CD4-positive, alpha-beta T cell treated with Interleukin-15 for 1 hour (primary cell): Measurements from ENCODE around the gene FLNC.

Source experiments
- DNase-seq: peaks from one replicate; pipeline ENCODE4 v3.0.0-alpha.2; 2020

FLNC gene, protein sequence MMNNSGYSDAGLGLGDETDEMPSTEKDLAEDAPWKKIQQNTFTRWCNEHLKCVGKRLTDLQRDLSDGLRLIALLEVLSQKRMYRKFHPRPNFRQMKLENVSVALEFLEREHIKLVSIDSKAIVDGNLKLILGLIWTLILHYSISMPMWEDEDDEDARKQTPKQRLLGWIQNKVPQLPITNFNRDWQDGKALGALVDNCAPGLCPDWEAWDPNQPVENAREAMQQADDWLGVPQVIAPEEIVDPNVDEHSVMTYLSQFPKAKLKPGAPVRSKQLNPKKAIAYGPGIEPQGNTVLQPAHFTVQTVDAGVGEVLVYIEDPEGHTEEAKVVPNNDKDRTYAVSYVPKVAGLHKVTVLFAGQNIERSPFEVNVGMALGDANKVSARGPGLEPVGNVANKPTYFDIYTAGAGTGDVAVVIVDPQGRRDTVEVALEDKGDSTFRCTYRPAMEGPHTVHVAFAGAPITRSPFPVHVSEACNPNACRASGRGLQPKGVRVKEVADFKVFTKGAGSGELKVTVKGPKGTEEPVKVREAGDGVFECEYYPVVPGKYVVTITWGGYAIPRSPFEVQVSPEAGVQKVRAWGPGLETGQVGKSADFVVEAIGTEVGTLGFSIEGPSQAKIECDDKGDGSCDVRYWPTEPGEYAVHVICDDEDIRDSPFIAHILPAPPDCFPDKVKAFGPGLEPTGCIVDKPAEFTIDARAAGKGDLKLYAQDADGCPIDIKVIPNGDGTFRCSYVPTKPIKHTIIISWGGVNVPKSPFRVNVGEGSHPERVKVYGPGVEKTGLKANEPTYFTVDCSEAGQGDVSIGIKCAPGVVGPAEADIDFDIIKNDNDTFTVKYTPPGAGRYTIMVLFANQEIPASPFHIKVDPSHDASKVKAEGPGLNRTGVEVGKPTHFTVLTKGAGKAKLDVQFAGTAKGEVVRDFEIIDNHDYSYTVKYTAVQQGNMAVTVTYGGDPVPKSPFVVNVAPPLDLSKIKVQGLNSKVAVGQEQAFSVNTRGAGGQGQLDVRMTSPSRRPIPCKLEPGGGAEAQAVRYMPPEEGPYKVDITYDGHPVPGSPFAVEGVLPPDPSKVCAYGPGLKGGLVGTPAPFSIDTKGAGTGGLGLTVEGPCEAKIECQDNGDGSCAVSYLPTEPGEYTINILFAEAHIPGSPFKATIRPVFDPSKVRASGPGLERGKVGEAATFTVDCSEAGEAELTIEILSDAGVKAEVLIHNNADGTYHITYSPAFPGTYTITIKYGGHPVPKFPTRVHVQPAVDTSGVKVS (N-terminal part only)

DNA sequence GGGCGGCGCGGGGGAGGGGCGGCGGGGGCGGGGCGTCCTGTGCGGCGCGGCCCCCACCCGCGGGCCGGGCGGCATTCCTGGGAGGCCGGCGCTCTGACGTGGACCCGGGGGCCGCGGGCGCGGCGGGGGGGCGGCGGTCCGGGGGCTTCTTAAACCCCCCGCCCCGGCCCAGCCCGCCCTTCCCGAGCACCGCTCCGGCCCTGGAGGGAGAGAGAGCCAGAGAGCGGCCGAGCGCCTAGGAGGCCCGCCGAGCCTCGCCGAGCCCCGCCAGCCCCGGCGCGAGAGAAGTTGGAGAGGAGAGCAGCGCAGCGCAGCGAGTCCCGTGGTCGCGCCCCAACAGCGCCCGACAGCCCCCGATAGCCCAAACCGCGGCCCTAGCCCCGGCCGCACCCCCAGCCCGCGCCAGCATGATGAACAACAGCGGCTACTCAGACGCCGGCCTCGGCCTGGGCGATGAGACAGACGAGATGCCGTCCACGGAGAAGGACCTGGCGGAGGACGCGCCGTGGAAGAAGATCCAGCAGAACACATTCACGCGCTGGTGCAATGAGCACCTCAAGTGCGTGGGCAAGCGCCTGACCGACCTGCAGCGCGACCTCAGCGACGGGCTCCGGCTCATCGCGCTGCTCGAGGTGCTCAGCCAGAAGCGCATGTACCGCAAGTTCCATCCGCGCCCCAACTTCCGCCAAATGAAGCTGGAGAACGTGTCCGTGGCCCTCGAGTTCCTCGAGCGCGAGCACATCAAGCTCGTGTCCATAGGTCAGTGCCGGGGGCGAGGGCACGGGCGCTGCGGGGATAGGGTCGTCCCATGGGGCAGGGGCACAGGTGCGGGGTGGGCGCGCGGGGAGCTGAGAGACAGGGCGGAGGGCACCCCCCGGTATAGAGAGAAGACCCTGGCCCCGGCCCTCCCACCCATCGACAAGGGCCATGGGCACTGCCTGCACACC is at the start of gene FLNC:
FLNC (plus strand) TSS at position 176 of the 947 bp plus-strand sequence; CDS start at position 408, 232 bp downstream.
- peak; percentile 35 for DNase-seq

DNA sequence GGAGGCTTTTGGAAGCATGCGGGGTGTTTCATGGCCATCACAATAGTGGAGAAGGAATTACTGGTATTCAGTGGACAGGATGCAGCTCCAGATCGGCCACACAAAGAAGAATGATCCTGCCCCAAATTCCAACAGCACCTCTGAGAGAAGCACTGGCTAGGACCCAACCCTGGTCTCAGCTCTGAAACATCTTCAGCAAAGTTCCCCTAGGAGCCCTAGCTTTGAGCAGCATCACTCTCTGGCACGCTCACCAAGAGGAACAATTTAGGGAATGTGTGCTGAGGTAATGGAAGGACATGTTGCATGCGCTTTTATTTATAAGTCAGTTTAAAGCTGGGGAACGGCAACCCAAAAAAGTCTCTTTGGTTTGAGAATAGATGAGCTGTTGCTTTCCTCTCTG is 49.1 kb upstream of the FLNC start:
- DNase-seq = no peak

DNA sequence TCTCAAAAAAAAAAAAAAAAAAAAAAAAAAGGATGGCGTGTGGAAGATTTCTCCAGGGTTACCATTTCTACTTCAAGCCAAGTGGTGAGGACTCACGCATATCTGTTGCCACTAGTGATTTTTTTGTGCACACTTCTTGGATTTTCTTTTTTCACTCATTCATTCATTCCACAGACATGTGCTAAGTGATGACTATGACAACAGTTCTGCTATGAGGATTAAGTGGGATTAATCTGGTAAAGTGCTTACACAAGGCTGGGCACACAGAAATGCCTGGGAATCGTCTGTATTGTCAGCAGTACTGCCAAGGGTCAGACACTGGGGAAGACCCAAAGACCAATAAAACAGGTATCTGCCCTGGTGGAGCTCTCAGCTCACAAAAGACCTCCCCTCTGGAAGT is 48.4 kb upstream of the FLNC start:
- DNase-seq = no peak

DNA sequence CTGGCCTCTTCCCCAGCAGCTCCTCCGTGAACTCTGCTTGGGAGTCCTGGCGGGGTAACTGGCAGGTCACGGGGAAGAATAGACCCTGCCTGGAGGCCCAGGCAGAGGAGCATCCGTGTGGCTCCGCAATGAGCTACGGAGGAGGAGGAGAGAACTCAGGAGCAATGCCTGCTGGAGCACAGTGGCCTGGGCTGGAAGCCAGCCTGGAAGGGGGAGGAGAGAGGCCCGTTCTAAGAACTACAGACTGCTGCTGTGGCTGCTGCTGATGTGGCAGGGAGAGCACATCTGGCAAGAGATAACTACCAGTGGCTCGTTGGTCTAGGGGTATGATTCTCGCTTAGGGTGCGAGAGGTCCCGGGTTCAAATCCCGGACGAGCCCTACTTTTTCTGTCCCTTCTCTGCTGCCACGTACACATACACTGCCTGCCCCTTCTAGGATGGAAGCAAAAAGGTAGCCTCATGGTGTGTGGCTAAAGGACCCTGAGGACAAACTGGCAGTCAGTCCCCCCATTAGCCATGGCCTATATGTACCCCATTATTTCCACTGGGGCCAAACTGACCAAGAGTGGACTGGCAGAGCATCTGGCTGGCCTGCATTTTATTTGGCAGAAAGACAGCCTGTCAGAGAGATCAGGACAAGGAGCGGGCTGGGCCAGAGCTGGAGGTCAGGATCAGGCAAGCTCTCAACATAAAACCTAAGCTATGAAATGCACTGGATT is 46.9 kb upstream of the FLNC start:
- DNase-seq = no peak

DNA sequence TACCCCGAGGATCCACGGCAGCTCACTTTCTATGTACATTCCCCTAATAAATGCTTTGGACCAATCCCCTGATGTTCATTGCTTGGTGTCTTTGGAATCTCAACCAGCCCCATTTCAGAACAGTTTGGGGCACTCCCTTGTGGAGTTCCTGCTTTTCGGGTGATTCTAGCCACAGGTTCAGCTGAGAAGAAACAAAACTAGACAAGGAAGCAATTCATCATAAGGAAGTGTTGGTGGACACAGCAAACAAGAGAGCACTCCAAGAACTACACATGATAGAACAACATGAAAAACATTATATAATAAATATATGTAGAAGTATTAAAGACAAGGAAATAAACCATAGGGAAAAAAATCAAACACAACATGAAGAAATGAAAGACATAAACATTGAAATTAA is 44.5 kb upstream of the FLNC start:
- no peak for DNase-seq

DNA sequence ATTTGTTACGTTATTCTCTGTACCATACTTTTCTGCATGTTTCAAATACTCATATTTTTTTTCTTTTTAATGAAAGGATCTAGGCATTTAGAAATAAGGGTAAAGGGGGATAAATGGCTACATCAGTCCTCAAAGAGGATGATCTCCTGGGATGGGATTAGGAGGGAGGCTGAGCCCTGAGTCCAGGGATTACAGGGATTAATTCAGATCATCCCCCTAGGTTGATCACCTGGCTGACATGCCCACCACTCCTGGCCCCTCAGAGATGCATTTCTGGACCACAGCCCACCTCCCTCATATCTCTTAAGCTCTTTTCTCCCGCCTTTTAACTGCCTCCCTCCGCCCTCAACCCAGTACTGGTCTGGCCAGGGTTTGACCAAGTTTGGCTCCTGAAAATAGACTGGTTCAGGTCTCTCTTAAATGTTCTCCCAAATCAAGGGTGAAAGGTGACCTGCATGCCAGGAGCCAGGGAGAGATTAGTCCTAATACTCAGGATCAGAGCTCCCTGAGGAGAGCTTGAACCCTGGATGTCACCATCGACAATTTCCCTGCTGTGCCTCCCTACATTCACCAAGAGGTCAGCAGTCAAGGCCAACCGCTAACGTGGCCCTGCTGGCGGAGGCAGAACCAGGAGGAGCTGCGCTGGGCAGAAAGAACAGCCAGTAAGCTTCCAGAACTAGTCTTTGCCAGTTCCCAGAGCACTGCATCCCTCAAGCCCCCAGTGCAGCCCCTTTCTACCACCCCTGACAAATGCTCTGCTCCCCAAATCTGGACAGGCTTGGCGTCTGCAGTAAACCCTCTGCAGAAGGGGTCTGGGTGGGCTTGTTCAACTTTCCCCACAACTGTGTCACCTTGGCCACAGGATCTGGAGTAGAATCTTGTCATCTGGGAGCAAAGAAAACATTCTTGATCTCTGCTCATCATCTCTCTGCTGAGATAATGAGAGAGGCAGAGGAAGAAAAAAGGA is 41.5 kb upstream of the FLNC start:
- no peak for DNase-seq

DNA sequence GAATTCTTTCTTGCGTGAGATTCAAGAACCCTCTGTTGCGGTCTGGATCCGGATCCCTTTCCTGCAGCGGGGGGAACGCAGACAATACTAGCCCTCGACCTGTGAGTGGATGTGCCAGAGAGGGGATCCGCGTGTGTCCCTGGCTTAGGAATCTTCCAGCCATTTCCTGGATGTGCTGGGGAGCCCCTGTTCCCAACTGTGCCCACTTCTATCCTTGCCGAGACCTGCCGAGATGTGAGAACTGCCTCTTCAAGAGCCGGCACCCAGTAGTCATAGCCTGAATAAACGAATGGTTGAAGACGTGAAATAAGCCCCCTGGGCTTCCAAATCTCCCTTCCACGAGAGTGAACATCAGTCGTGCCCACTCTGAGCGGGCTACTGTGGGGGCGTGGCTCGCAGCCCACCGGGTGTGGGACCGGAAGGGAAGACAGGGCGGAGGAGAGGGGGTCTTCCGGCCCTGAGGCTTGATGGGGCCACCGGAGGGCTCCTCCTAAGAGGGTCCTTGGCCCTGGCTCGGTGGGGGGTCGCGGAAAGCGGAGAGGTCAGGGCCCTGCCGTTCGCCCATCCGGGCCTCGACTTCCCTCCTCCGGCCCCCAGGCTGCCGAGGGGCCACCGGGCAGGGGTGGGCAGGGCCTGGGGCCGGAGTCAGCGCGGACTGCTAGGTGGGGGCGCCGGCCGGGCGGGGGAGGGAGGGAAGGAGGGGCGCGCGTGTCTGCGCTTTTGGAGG is 39.7 kb upstream of the FLNC start:
- DNase-seq = no peak

DNA sequence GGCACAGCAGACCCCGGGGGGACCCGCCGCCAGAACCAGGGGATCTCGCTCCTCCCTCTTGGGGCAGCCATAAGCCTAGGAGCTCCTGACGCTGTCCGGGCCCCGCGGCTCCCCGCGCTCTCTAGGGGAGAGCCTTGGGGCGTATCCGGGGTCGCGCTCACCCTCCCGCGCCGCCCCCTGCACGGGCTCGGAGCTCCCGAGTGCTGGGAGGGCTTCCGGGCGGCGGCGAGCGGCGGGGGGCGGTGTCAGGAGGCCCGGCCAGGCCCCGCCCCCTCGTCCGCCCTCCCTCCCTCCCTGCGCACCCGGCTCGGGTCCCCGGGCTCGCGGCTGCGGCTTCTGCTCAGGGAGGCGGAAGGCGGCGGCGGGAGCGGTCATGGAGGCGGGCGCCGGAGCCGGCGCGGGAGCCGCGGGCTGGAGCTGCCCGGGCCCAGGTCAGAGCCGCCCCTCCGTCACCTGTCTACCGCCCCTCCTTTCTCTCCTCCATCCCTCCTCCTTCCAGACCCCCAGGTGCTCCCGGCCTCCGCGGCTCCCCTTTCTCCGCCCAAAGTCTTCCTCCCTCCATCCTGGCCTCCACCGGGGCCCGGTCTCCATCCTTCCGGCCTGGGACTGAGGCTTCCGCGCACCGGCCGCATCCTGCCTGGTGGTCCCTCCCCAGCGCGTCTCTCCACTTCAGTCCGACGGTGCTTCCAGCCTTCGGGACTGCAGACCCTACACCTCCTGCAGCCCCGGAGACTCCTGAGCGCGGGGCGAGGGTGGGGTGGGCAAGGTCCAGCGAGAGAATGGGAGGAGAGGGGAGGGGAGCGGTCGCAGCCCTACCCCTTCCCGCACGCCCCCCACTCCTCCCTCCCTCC is 38.9 kb upstream of the FLNC start, which contains the start of gene CCDC136:
CCDC136 (plus strand) TSS at position 848 of the 851 bp plus-strand sequence. CDS start 444 bp downstream, outside the sequence.
- peak; percentile 78 for DNase-seq

DNA sequence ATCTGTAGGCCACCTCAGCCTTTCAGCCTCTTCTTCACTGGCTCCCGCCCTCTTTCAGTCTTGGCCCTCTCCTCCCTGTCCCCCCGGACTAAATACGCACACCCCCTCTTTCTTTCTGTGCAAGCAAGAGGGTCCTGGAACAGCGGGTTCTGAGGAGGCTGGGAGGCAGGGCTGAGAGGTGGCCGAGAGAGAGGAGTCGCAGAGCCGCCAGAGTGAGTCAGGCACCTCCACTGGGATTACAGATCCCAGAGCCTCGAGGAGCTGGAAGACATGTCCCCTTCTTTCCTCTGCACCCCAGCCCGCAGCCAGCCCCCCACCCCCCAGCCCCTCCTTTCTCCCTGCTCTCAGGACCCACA is 38.3 kb upstream of the FLNC start:
- no peak for DNase-seq

DNA sequence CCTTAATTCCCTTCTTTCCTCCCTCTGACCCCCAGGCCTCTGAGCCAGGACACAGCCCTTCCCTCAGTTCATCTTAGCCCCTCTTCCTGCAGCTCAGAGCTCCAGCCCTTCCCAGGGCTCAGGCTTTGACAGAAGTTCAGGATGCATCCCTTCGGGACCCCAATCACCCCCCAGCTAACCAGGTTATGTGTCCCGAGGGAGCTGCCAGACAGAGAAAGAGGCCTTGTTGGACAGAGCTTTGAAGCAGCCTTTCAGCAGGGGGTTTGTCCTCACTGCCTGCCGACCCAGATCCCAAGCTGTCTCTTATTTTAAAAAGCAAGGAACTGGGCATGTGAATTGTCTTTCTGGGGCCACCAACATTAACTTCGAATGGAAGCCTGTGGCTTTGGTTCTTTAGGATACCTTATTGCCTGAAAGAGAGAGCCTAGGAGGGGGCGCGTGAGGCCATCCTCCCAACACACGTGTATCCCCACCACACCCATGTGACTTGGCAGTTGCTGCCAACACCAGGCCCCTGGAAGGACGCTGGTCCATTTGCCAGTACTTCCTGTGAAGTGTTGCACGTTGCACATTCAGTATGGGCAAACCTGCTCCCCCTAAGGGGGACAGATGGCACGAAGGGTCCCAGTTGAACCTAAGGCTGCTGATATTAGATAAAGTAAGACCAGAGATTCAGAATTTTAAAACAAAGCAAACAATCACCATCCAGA is 37.6 kb upstream of the FLNC start:
- DNase-seq = no peak

DNA sequence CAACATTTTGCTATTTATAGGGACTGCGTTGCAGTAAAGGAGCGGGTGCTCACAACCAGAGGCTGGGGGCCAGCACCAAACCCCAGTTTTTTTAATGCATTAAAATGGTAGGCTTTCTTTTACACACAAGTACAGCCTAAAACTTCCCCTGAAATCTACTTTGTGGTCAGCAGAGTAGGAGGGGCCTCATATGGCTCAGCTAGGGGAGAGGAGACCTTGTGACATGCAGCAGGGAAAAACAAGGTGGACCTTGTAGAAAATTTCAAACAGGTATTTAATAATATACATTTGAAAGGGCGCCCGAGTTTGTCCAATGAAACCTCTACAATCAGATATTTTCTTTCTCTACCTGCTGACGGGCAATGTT is 37.0 kb upstream of the FLNC start:
- DNase-seq = no peak

DNA sequence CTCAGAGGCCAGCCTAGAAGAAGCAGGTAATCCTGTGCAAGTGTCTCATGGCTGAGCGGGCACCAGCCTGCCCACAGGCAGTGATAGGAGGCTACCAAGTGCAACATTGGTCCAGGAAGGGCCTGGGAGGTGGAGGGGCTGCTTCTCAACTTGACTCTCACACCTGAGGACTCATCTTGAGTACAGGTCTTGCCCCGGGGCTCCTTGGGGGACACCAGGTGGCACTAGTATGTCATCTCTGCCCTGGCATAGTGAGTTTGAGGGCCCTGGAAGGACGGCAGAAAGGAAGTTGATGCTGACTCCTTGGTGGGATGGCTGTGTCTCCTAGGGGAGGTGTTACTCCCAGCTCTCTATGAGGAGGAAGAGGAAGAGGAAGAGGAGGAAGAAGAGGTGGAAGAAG is 36.2 kb upstream of the FLNC start:
- no peak for DNase-seq

DNA sequence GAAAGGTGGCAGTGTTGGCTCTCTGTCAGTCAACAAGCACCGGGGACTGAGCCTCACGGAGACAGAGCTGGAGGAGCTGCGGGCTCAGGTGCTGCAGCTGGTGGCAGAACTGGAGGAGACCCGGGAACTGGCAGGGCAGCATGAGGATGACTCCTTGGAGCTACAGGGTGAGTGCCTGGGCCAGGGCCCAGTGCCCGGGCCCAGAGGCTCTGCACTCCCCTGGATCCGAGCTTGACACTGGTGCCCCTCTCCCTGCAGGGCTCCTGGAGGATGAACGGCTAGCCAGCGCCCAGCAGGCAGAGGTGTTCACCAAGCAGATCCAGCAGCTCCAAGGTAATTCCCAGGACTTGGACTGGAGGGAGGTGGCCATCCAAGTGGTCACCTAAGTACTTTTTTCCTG is 35.8 kb upstream of the FLNC start:
- DNase-seq = no peak

DNA sequence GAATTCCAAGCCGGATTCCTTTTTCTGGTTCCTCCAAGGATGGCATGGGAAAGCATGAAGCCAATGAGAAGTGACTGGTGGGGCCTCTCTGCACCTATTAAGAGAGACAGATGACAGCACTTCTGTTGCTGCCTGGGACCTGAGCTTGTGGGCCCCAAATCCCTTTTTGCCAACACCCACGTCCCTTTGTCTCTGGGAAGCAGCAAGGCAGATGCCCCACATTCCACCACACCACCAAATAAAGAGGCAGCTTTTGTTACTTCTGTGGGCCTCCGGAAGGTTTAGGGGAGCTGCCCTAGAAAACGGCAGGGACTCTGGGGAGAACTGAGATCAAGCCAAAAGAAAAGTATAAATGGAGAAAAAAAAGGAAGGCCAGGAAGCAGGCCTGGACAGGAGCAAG is 35.1 kb upstream of the FLNC start:
- no peak for DNase-seq

DNA sequence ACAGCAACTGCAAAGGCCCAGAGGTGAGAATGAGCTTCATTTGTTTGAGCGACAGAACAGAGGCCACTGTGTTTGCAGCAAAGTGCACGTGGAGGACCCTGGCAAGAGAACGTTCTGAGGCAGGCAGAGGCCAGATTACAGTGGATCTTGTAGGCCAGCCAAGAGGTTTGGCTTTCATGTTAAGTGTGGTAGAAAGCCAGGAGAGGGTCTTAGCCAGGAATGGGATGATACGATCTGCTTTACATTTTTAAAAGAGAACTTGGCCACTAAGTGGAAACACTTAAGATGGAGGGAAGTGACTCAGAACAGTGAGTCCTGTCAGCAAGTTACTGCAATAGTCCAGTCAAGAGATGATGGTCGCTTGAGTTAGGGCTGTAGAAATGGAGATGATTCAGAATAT is 33.9 kb upstream of the FLNC start:
- DNase-seq = no peak

DNA sequence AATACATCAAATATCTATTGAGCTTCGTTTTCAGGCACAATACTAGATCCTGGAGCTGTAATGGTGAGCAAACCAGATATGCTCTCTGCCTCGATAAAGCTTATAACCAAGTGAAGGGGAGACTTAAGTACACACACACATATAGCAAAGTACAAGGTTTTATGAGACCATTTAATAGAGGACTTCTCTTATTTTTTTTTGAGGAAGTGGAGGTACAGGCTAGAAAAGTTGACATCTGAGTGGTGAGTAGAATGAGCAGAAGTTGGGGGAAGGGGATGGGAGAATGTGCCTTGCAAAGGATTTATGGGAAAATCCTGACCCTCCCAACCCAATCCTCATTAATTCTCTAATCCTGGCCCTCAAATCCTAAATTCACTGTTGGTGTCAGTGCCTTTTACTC is 30.8 kb upstream of the FLNC start:
- no peak for DNase-seq

DNA sequence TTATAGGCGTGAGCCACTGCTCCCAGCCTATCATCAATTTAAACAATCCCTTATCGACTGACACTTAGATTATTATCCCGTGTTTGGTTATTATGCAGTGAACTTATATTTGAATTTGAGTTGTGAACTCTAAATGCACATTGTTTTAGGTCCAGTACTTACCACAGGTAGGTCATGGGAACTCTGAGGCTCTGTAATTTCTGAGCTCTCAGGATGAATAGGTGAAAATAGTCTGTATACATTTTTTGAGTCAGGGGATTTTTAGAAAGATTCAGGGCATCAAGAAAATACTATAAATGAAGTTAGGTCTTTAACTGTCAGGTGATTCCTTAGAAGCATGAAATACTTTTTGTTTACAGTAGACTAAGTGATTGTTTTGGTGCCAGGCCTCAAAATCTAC is 29.6 kb upstream of the FLNC start:
- DNase-seq = no peak

DNA sequence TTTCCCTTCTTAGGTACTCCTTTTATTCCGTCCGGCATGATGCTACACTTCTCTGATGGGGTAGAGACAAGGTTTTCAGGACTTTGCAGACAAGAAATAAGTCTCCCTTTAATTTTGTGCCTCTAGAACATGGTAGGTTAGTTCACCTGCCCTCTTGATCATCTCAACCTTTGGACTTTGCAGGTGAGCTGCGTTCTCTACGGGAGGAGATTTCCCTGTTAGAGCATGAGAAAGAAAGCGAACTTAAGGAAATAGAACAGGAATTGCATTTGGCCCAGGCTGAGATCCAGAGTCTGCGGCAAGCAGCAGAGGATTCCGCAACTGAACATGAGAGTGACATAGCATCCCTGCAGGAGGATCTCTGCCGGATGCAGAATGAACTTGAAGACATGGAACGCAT is 29.2 kb upstream of the FLNC start:
- no peak for DNase-seq
